Sigmoid colon (tissue), 4 donors: ENCODE measurements around the gene NOTCH2NLA.
"Not testable (repeated sequence)": the region's sequence is repeated elsewhere in the genome, so short reads cannot be mapped to it uniquely, and the experiment has no call there.

Experiments
- CTCF ChIP-seq, 4 experiments: fragments of 450-650 bp in 3 of 4; fragments of 200-600 bp in 1 of 4; IDR thresholded peaks; one replicate each; pipeline ENCODE4 v1.5.1; 2016 to 2019; ENCODE audit warnings: antibody characterized with exemption in 4 of 4, mild to moderate bottlenecking in 3 of 4, moderate library complexity in 2 of 4
- POLR2A ChIP-seq, 2 donors: fragments of 450-650 bp; IDR thresholded peaks; one replicate each; pipeline ENCODE4 v1.6.1; 2016; ENCODE audit warnings: antibody characterized with exemption in 2 of 2, mild to moderate bottlenecking in 2 of 2, moderate library complexity in 2 of 2
- POLR2AphosphoS5 ChIP-seq, 4 donors: sonication (generic); formaldehyde crosslinking; IDR thresholded peaks; one replicate each; pipeline ENCODE4 v1.6.1; 2017; ENCODE audit warnings: antibody characterized with exemption in 4 of 4

DNA sequence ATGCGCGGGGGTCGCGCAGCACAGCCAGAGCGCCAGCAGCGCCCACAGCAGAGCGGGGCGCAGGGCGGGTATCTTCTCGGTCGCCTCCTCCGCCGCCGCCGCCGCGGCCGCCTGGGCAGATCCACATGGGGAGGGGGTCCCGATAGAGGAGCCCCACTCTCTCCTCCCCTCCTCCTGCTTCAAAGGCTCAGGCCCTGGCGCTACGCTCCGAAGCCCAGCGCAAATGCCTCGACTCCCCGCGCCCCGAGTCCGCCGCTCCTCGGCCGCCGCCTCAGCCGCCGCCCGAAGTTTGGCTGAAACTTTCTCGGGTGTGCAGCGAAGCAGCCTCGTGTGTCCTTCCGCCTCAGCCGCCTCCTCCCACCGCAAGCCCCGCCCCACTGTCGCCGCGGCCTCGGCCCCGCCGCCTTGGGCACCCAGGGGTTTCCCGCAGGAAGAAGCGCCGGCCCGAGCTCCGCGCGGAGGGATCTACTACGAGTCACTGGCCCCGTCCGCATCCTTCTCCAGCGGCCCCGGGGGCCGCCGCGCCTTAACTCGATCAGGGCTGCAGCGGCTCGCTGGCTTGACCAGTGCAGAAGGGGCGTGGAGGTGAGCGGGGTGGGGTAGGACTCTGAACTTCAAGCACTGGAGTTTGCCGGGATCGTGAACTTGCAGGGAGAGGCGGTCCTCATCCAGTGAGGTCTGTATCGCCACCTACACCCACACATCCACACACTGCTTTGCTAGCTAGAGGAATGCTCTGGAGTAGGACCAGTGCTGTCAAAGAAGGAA is at the start of gene NOTCH2NLA:
- TF ChIP-seq CTCF (IDR thresholded peaks at IDR 0.05), result not testable (repeated sequence)
- TF ChIP-seq POLR2A (IDR thresholded peaks at IDR 0.05) (peak; percentile 66 to 73), POLR2AphosphoS5 (IDR thresholded peaks at IDR 0.05) (peak; percentile 32 to 85 (median 71))
